Activated naive CD4-positive, alpha-beta T cell treated with anti-CD3 and anti-CD28 coated beads, Interleukin-2, amount 10 ng/mL, durations not matched to agents 7 days and 5 days (primary cell): ENCODE measurements around the gene FGFRL1.
"Not testable (repeated sequence)": the region's sequence is repeated elsewhere in the genome, so short reads cannot be mapped to it uniquely, and the experiment has no call there.

Experiments used
- CTCF ChIA-PET: fragments of 350-600 bp; sonication (Branson Sonifier 250); formaldehyde crosslinking; loops from one replicate; lab custom pipeline; 2021; ENCODE audit warnings: antibody characterized with exemption; lab: Charles Lee
- DNase-seq: peaks from one replicate; pipeline ENCODE4 v3.0.0-alpha.2; 2020
- H3K27ac Mint-ChIP-seq: one replicate; pipeline ENCODE4 v1.8.0; 2021; ENCODE audit warnings: mild to moderate bottlenecking, moderate library complexity, mixed read lengths
- H3K27me3 Mint-ChIP-seq: one replicate; pipeline ENCODE4 v1.8.0; 2021; ENCODE audit warnings: mild to moderate bottlenecking, mixed read lengths
- H3K36me3 Mint-ChIP-seq: one replicate; pipeline ENCODE4 v1.8.0; 2021; ENCODE audit warnings: mixed read lengths
- H3K4me1 Mint-ChIP-seq: one replicate; pipeline ENCODE4 v1.8.0; 2021; ENCODE audit warnings: mixed read lengths
- H3K4me3 Mint-ChIP-seq: one replicate; pipeline ENCODE4 v1.8.0; 2021; ENCODE audit warnings: mild to moderate bottlenecking, moderate library complexity, mixed read lengths
- H3K9me3 Mint-ChIP-seq: one replicate; pipeline ENCODE4 v1.8.0; 2021; ENCODE audit warnings: mixed read lengths

FGFRL1 gene

GRCh38 chr4:995311-996026 is 16.0 kb upstream of the FGFRL1 start:
- DNase-seq: no peak
- no peak overlapping the region for H3K4me3 Mint-ChIP-seq
- H3K9me3 Mint-ChIP-seq: no peaks in the 10 kb centered on the region
- CTCF ChIA-PET: no interaction called here
- peaks cover under 1% of the 10 kb centered on the region for H3K36me3 Mint-ChIP-seq
- peaks cover 54% of the 10 kb centered on the region for H3K27me3 Mint-ChIP-seq
- H3K27ac Mint-ChIP-seq: no peak overlapping the region
- peaks cover 2% of the 10 kb centered on the region for H3K4me1 Mint-ChIP-seq

GRCh38 chr4:996030-996996 is 15.1 kb upstream of the FGFRL1 start:
- DNase-seq: no peak
- CTCF ChIA-PET: no interaction called here
- Mint-ChIP-seq H3K4me1 (peaks cover 2% of the 10 kb centered on the region), H3K9me3 (no peaks in the 10 kb centered on the region), H3K36me3 (no peaks in the 10 kb centered on the region), H3K27ac (no peak overlapping the region), H3K27me3 (peaks cover 63% of the 10 kb centered on the region), H3K4me3 (no peak overlapping the region)

- Mint-ChIP-seq H3K9me3 (no peaks in the 10 kb centered on the region), H3K4me3 (no peak overlapping the region), H3K4me1 (peaks cover 2% of the 10 kb centered on the region), H3K27ac (peak overlapping the region; percentile 7), H3K36me3 (no peaks in the 10 kb centered on the region), H3K27me3 (peaks cover 70% of the 10 kb centered on the region)
- no peak for DNase-seq
- CTCF ChIA-PET: no interaction called here
Observed at GRCh38 chr4:996997-997374, 14.4 kb upstream of the FGFRL1 start.

GRCh38 chr4:997375-998071 is 13.9 kb upstream of the FGFRL1 start:
- peaks cover 74% of the 10 kb centered on the region for H3K27me3 Mint-ChIP-seq
- no peaks in the 10 kb centered on the region for H3K36me3 Mint-ChIP-seq
- no peaks in the 10 kb centered on the region for H3K9me3 Mint-ChIP-seq
- no peak for DNase-seq
- no peak overlapping the region for H3K27ac Mint-ChIP-seq
- CTCF ChIA-PET: no interaction called here
- H3K4me3 Mint-ChIP-seq: no peak overlapping the region
- peaks cover 2% of the 10 kb centered on the region for H3K4me1 Mint-ChIP-seq

GRCh38 chr4:998096-998691 is 13.2 kb upstream of the FGFRL1 start:
- Mint-ChIP-seq H3K27me3 (peaks cover 74% of the 10 kb centered on the region), H3K4me1 (peaks cover 2% of the 10 kb centered on the region), H3K9me3 (no peaks in the 10 kb centered on the region), H3K4me3 (no peak overlapping the region), H3K27ac (no peak overlapping the region), H3K36me3 (no peaks in the 10 kb centered on the region)
- CTCF ChIA-PET: interaction anchor here (0.7 kb wide), 1 partner anchor 11 kb away, joined by 3 read pairs; no protein-coding TSS in a partner anchor
- DNase-seq: no peak

- H3K4me1 Mint-ChIP-seq, CTCF ChIA-PET, H3K4me3 Mint-ChIP-seq, H3K27ac Mint-ChIP-seq, H3K9me3 Mint-ChIP-seq, H3K36me3 Mint-ChIP-seq, DNase-seq: not testable (repeated sequence)
- H3K27me3 Mint-ChIP-seq: peaks cover 85% of the 10 kb centered on the region
Observed at GRCh38 chr4:999240-999863, 12.1 kb upstream of the FGFRL1 start.

- CTCF ChIA-PET: no interaction called here
- peaks cover 2% of the 10 kb centered on the region for H3K4me1 Mint-ChIP-seq
- H3K4me3 Mint-ChIP-seq: no peak overlapping the region
- no peak overlapping the region for H3K27ac Mint-ChIP-seq
- H3K36me3 Mint-ChIP-seq: no peaks in the 10 kb centered on the region
- peaks cover 89% of the 10 kb centered on the region for H3K27me3 Mint-ChIP-seq
- no peaks in the 10 kb centered on the region for H3K9me3 Mint-ChIP-seq
- DNase-seq: no peak
Observed at GRCh38 chr4:999882-1000425, 11.5 kb upstream of the FGFRL1 start.

- Mint-ChIP-seq H3K9me3 (no peaks in the 10 kb centered on the region), H3K27me3 (peaks cover 89% of the 10 kb centered on the region), H3K4me3 (no peak overlapping the region), H3K36me3 (no peaks in the 10 kb centered on the region), H3K4me1 (peaks cover 2% of the 10 kb centered on the region), H3K27ac (no peak overlapping the region)
- CTCF ChIA-PET: no interaction called here
- no peak for DNase-seq
Observed at GRCh38 chr4:1000686-1001260, 10.7 kb upstream of the FGFRL1 start.

GRCh38 chr4:1001561-1002130 is 9.8 kb upstream of the FGFRL1 start:
- H3K4me1 Mint-ChIP-seq: peaks cover 2% of the 10 kb centered on the region
- no peak overlapping the region for H3K27ac Mint-ChIP-seq
- H3K4me3 Mint-ChIP-seq: no peak overlapping the region
- H3K36me3 Mint-ChIP-seq: no peaks in the 10 kb centered on the region
- no peak for DNase-seq
- CTCF ChIA-PET: no interaction called here
- H3K9me3 Mint-ChIP-seq: no peaks in the 10 kb centered on the region
- H3K27me3 Mint-ChIP-seq: peaks cover 85% of the 10 kb centered on the region

- Mint-ChIP-seq H3K4me3 (no peak overlapping the region), H3K4me1 (no peaks in the 10 kb centered on the region), H3K36me3 (no peaks in the 10 kb centered on the region), H3K27me3 (peaks cover 85% of the 10 kb centered on the region), H3K9me3 (peaks cover 2% of the 10 kb centered on the region), H3K27ac (no peak overlapping the region)
- no peak for DNase-seq
- CTCF ChIA-PET: no interaction called here
Observed at GRCh38 chr4:1002131-1002630, 9.2 kb upstream of the FGFRL1 start.

- Mint-ChIP-seq H3K27ac (no peak overlapping the region), H3K4me3 (no peak overlapping the region), H3K9me3 (peaks cover 2% of the 10 kb centered on the region), H3K4me1 (no peaks in the 10 kb centered on the region), H3K27me3 (peaks cover 85% of the 10 kb centered on the region), H3K36me3 (no peaks in the 10 kb centered on the region)
- DNase-seq: no peak
- CTCF ChIA-PET: no interaction called here
Observed at GRCh38 chr4:1002631-1003251, 8.7 kb upstream of the FGFRL1 start.

GRCh38 chr4:1003271-1004070 is 8.0 kb upstream of the FGFRL1 start:
- Mint-ChIP-seq H3K9me3 (peaks cover 2% of the 10 kb centered on the region), H3K27ac (no peak overlapping the region), H3K4me1 (no peaks in the 10 kb centered on the region), H3K4me3 (no peak overlapping the region), H3K36me3 (no peaks in the 10 kb centered on the region), H3K27me3 (peaks cover 85% of the 10 kb centered on the region)
- CTCF ChIA-PET: no interaction called here
- DNase-seq: no peak
